Right ventricle myocardium inferior (tissue), 1 donor: Measurements from ENCODE around the gene ALDOC. TPM values are rescaled to one million over a fixed set of nuclear protein-coding genes. Genes with fewer than 3 reads are reported as not detected.
"Not testable (repeated sequence)": the region's sequence is repeated elsewhere in the genome, so short reads cannot be mapped to it uniquely, and the experiment has no call there.

Experiments used
- ATAC-seq: fragments of 200-7000 bp; cut with Tn5 transposase; one replicate; pipeline ENCODE4 v1.9.1; 2020; ENCODE audit warnings: mild to moderate bottlenecking, moderate library complexity
- DNase-seq: peaks from one replicate; pipeline ENCODE4 v3.0.0; 2021; ENCODE audit errors: missing footprints
- intact Hi-C: fragments of 100-400 bp; cut with DNase I; formaldehyde crosslinking; loops from one replicate; pipeline ENCODE4 v1.11.0; 2022
- long read RNA-seq: library from polyadenylated mRNA; unstranded; transcript quantifications from one replicate; pipeline ENCODE4 v2.0.0, GENCODE V29; 2021
- total RNA-seq: library from RNA; stranded (reverse); fragmentation: NEBNext Ultra II Directional; extraction: Animal tissue kit (Norgen Biotek cat#: 25700); gene quantifications from one replicate; pipeline ENCODE4 v1.2.1, GENCODE V29; 2021
- donor health status: DM: no; HTN: yes; CAD: no; lungs with severe emphysema.

ALDOC gene
- total RNA-seq: 396 TPM
- long read RNA-seq, transcript ALDOC-201 (9 exons, 1,982 nt): major isoform, 81 of 113 reads
- long read RNA-seq, transcript ALDOC-203 (10 exons, 1,722 nt): minor isoform, 12 of 113 reads
- long read RNA-seq, partial matches to known transcripts: 16 of 113 reads
- long read RNA-seq, other reads (novel, unspliced or antisense): 4 of 113 reads

GRCh38 chr17:28576758-28577465, at the start of gene ALDOC:
Gene ALDOC, minus strand, starts transcription at chr17:28576895. Its CDS starts 1,363 bp downstream, at chr17:28575532.
- DNase-seq (peak; percentile 99), ATAC-seq (peak; percentile 91)
- intact Hi-C loops: no loop called here

DNA sequence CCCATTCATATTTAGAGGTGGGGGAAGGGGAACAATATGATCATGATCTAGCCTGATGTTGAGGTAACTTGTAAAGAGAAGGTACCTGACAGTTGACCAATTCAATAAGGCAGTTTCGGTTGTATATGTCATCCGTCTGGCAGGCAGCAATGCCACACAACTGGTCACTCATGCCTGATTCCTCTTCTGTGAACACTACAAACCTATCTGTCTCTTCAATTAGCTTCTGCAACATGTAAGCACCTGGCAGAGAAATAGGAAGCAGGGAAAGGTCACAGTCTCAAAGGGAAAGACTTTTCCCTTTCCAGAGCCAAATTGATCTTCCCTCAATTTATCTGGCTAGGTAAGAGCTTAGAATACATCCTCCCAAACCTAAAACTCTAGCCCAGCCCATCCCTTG, 47.5 kb upstream of the ALDOC start:
- intact Hi-C loops: no loop called here
- no peak for ATAC-seq
- DNase-seq: no peak

DNA sequence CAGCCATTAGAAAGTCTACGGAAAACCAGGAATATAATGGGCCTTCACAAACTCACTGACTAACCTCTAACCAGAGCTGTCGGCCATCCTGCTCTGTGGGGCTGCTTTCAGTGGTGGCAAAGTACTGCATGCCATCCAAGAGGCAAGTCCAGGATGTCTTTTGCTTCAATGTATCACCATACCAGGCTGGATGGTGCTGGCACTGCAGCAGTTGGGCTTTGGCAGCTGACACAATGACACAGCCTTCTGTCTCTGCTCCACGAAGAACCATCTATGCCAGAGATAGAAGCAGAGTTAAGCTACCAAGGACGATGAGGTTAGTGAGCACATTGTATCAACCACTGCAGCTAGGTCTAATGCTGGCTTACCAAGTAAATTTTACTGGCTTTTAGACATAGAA, 47.0 kb upstream of the ALDOC start:
- DNase-seq (no peak), ATAC-seq (peak; percentile 62)
- intact Hi-C loops: no loop called here

GRCh38 chr17:28622186-28622585, 45.5 kb upstream of the ALDOC start:
- ATAC-seq (no peak), DNase-seq (no peak)
- intact Hi-C loops: no loop called here

DNA sequence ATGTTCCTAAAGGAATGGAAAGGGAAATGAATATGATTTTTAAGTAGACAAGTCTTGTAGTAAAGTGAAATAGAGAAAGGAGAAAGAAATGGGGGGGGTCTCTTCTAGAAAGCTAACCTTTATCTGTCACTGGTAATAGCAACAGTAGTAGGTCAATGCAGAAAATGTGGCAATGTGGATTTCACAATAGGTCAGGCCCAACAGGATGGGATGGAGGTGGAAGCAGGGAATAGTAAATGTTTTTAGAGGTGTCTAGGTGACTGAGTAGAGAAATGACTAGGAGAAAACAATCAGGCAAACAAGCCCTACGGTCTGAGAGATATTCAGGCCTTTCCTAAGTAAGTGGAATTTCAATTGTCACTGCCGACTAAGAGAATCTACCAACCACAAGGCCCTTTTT, 43.3 kb upstream of the ALDOC start:
- ATAC-seq (no peak), DNase-seq (no peak)
- intact Hi-C loops: no loop called here

- intact Hi-C loops: no loop called here
- ATAC-seq: no peak
These were observed 41.8 kb upstream of the ALDOC start for GRCh38 chr17:28618464-28618863.

GRCh38 chr17:28616281-28616680, 39.6 kb upstream of the ALDOC start:
- intact Hi-C loops: no loop called here
- ATAC-seq (no peak), DNase-seq (no peak)

More at GRCh38 chr17:28618464-28618863, 41.8 kb upstream of the ALDOC start:
- DNase-seq: no peak

- intact Hi-C loops: no loop called here
- ATAC-seq (no peak), DNase-seq (no peak)
These were observed 38.7 kb upstream of the ALDOC start for GRCh38 chr17:28615260-28615940.

GRCh38 chr17:28613931-28614381, 37.3 kb upstream of the ALDOC start, which contains the start of gene RSKR:
Gene RSKR, minus strand, starts transcription at chr17:28614185. Its CDS starts 24 bp downstream, at chr17:28614161.
- ATAC-seq (no peak), DNase-seq (no peak)
- intact Hi-C loops: loop anchor here (2.0 kb wide), 2 partner anchors 65 to 119 kb away; no protein-coding TSS in a partner anchor

DNA sequence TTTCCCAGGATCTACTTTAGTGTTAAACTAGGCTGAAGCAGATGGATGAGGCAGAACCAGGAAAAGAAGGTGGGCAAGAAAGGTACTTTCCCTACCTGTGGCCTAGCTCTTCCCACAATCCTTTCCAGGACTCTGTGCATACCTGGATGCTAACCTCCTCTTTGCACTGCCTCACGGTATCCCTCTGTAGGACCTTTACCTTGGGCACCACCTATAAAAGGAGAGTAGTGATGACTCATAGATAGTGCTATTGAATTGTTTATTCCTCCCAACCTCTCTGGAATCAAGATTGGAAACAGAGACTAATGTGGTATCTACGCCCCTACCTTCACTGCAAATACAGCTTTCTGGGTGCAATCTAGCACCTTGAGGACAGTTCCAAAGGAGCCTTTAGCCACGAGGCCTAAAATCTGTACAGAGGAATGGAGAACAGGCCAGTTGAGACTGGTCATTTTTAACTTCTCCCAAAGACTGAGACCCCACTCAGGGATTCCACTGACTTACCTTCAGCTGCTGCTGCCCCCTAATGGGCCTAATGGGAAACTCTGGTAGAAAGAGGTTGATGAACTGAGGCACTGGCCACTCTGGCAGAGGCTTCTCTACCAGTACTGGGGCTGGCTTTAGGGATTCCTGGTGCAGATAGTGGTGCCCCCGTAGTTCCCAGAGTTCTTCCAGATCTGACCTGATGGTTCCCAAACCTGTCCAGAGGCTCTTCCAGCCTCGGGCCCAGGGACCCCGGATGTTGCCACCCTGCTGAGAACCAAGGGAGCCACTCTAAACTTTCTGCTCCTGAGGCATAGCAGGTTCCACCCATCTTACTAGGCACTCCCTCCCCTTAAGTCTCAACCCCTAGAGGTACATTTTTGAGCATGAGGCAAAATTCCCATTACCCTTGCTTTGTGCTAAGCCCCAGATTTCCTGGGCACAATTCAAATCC, 36.5 kb upstream of the ALDOC start:
- DNase-seq (no peak), ATAC-seq (peak; percentile 26)
- intact Hi-C loops: loop anchor here (2.0 kb wide), 2 partner anchors 64 to 118 kb away; no protein-coding TSS in a partner anchor

- intact Hi-C loops: loop anchor here (2.0 kb wide), 2 partner anchors 64 to 118 kb away; no protein-coding TSS in a partner anchor
- DNase-seq (no peak), ATAC-seq (no peak)
These were observed 35.8 kb upstream of the ALDOC start for GRCh38 chr17:28612531-28612930.

DNA sequence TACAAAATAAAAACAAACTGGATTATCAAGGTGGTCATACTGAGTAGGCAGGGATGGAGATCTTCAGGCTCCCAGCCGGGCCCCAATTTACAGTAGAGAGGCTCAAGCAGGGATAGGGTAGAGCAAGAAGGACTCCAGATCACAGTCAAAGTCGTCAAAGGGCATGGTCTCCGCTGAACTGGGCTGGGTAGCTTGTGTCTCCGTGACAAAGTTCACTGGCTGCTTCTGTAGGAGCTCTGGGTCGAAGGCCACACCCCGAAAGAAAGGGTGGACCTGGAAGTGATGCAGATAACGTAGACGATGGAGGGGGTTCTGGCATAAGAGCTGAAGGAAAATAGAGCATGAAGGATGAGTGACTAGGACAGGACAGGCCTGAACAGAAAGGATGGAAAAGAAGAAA, 33.7 kb upstream of the ALDOC start:
- DNase-seq: no peak
- intact Hi-C loops: no loop called here
- no peak for ATAC-seq

GRCh38 chr17:28604031-28604430, 27.3 kb upstream of the ALDOC start:
- DNase-seq, intact Hi-C loops, ATAC-seq: not testable (repeated sequence)

GRCh38 chr17:28599311-28600184, 22.9 kb upstream of the ALDOC start:
- DNase-seq: peak; percentile 77
- intact Hi-C loops: loop anchor here (5.0 kb wide), 1 partner anchor 47 kb away; the partner anchor contains the start of gene UNC119
- peak; percentile 59 for ATAC-seq

DNA sequence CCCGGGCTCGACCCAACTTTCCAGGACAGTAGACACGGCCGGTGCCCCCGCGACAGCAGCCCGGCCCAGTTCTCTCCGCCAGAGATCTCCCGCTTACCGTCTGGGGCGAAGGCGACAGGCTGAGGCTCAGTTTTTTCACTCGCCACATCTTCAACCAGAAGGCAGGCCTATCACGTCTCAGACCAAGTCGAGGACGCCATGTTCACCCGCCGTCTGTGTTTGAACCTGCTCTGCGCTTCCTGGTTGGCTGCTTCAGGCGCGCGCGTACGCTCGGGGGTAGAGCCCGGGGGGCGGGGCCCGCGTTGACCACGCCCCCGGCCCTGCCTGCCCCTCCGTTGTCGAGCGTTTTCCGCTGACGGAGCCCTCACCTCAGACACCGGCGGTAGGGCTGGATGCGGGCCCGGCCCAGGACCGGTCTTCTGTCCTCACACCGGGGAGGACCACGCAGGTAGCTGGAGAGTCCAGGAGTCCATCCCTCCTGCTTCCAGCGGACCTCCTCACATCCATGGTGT, 22.2 kb upstream of the ALDOC start, which contains the start of gene SPAG5:
Gene SPAG5 (minus strand): TSS at position 227 of the 512 bp plus-strand sequence. CDS start 79 bp downstream, at position 148.
- ATAC-seq (peak; percentile 100), DNase-seq (peak; percentile 97)
- intact Hi-C loops: loop anchor here (5.0 kb wide), 1 partner anchor 47 kb away; the partner anchor contains the start of gene UNC119

DNA sequence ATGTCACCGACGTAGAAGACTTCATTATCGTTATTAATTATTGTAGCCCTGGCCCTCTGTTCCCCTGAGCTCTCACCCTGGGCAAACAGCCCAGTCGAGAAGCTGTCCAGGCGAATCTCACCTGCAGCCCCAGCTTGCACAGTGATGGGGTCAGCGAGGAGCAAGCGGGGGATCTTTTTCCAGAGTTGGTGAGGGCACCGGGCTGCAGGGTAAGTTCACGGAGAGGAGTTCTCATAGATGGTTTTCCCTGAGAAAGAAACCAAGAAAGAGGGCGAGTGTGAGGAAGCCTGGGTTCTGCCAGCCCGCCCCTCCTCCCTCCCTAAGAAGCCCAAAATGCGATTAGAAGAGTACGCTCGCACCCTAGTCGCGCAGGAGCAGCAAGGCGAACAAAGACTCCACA, 21.7 kb upstream of the ALDOC start:
- ATAC-seq: no peak
- no peak for DNase-seq
- intact Hi-C loops: loop anchor here (5.0 kb wide), 1 partner anchor 46 kb away; the partner anchor contains the start of gene UNC119
